Lung (tissue), 13 donors: ENCODE measurements around the gene ZBTB45. TPM values are rescaled to one million over a fixed set of nuclear protein-coding genes. Genes with fewer than 3 reads are reported as not detected.

ENCODE experiments used
- ATAC-seq: fragments of 200-7000 bp; cut with Tn5 transposase; one replicate; pipeline ENCODE4 v1.9.1; 2020; ENCODE audit warnings: moderate number of reproducible peaks; ENCODE audit not compliant: insufficient read depth, low FRiP score
- DNase-seq, 3 donors: peaks; one replicate each; pipeline ENCODE4 v3.0.0-alpha.2; 2013 to 2017
- H3K27ac ChIP-seq, 2 donors: one replicate each; pipeline ENCODE4 v1.5.1; 2013; ENCODE audit warnings: mild to moderate bottlenecking in 2 of 2, moderate library complexity in 2 of 2, control low read depth in 1 of 2, inconsistent platforms in 1 of 2, low read depth in 1 of 2, low read length in 1 of 2
- H3K27me3 ChIP-seq, 3 donors: one replicate each; pipeline ENCODE4 v1.5.1; 2013; ENCODE audit warnings: low read length in 2 of 3; ENCODE audit not compliant: control insufficient read depth in 3 of 3, insufficient read depth in 3 of 3
- H3K36me3 ChIP-seq, 4 donors: one replicate each; pipeline ENCODE4 v1.5.1; 2013; ENCODE audit warnings: low read length in 4 of 4, mild to moderate bottlenecking in 1 of 4, moderate library complexity in 1 of 4; ENCODE audit not compliant: control insufficient read depth in 4 of 4, insufficient read depth in 4 of 4
- H3K4me1 ChIP-seq, 5 donors: one replicate each; pipeline ENCODE4 v1.5.1; 2013; ENCODE audit warnings: low read length in 5 of 5, mild to moderate bottlenecking in 2 of 5, moderate library complexity in 1 of 5; ENCODE audit not compliant: control insufficient read depth in 5 of 5, insufficient read depth in 5 of 5
- H3K4me3 ChIP-seq: one replicate; pipeline ENCODE4 v1.5.1; 2013; ENCODE audit warnings: mild to moderate bottlenecking, control low read depth, moderate library complexity
- H3K9ac ChIP-seq, 2 donors: one replicate each; pipeline ENCODE4 v1.5.1; 2013; ENCODE audit warnings: low read length in 2 of 2, control low read depth in 1 of 2; ENCODE audit not compliant: insufficient read depth in 1 of 2
- H3K9me3 ChIP-seq, 4 donors: one replicate each; pipeline ENCODE4 v1.5.1; 2013; ENCODE audit warnings: low read length in 3 of 4, mild to moderate bottlenecking in 1 of 4, moderate library complexity in 1 of 4; ENCODE audit not compliant: control insufficient read depth in 4 of 4, insufficient read depth in 3 of 4
- CTCF ChIP-seq: IDR thresholded peaks from 2 replicates; pipeline ENCODE4 v1.5.1; 2012; ENCODE audit warnings: mild to moderate bottlenecking; ENCODE audit errors: control extremely low read depth, extremely low read depth
- WGBS, 2 donors: extraction: QIAGEN DNeasy Blood & Tissue Kit; methylation state at CpG; one replicate each; pipeline ENCODE4 v1.1.7; 2013; 5-methylcytosine and 5-hydroxymethylcytosine counted together
- polyA plus RNA-seq, 2 donors: library from polyadenylated mRNA; stranded (reverse); fragments of 200-250 nt; gene quantifications; one replicate each; pipeline ENCODE4 v1.2.1, GENCODE V29; 2013
- small RNA-seq: library from RNA; depleted of rRNA; stranded (forward); fragments of <200 nt; gene quantifications from one replicate; pipeline ENCODE3, GENCODE V24; 2014; ENCODE audit warnings: low replicate concordance
- total RNA-seq, 2 donors: library from RNA; depleted of rRNA in 1 of 2; stranded (reverse); fragments of >200 nt in 1 of 2; gene quantifications; one replicate each; pipeline ENCODE4 v1.2.1, GENCODE V29; 2014 to 2021
- donor health status: control.
- donor health status: control.
- donor health status: Bipolar disorder and iron deficiency.
- donor health status: healthy.
- donor health status: DM: yes; HTN: yes; CAD: no.

ZBTB45 gene
- total and polyA plus RNA-seq, 4 donors = 6.0 to 20.2 (median 8.6) TPM

GRCh38 chr19:58466760-58467589 lies 52.6 kb downstream of the ZBTB45 start, which contains the start of gene ZNF324:
Gene ZNF324 (plus strand): TSS chr19:58467080. CDS start chr19:58469186, 2,106 bp downstream.
- peak; percentile 98 to 99 (median 98) for DNase-seq
- ATAC-seq = peak; percentile 97
- no peaks in the 10 kb centered on the region for H3K9me3 ChIP-seq
- peaks cover 0 to 23% (median 2%) of the 10 kb centered on the region in 4 donors for H3K36me3 ChIP-seq
- 0% methylated on average over 83 to 92 of the region's 92 CpGs for WGBS, 2 donors
- no peak for TF ChIP-seq CTCF
- H3K9ac ChIP-seq = peak within 1 kb of the TSS; percentile 37 to 47
- peak within 1 kb of the TSS; percentile 87 for H3K4me3 ChIP-seq
- peak within 1 kb of the TSS; percentile 68 to 84 for H3K27ac ChIP-seq
- H3K4me1 ChIP-seq = peaks cover 0 to 14% (median 5%) of the 10 kb centered on the region in 5 donors
- no peaks in the 10 kb centered on the region for H3K27me3 ChIP-seq

- 35 to 36% methylated on average over 20 of the region's 20 CpGs for WGBS, 2 donors
- no peak for ATAC-seq
- peak overlapping the region in 1 of 2 donors; percentile 1 for H3K27ac ChIP-seq
These were observed 53.4 kb downstream of the ZBTB45 start for GRCh38 chr19:58466089-58466759.

More at GRCh38 chr19:58466089-58466759, 53.4 kb downstream of the ZBTB45 start:
- DNase-seq = no peak
- Histone ChIP-seq H3K4me3 (peak overlapping the region; percentile 17), H3K27me3 (no peaks in the 10 kb centered on the region), H3K9ac (peak overlapping the region in 1 of 2 donors; percentile 47), H3K36me3 (peaks cover 0 to 17% (median 1%) of the 10 kb centered on the region in 4 donors), H3K4me1 (peaks cover 0 to 14% (median 5%) of the 10 kb centered on the region in 5 donors), H3K9me3 (no peaks in the 10 kb centered on the region)
- TF ChIP-seq CTCF = no peak

Small RNA genes lying within 50 kb of the gene (small RNA-seq; reads per million reads assigned to genes)
- gene MIR6807 (not detected), gene RN7SL525P (not detected), gene RN7SL693P (not detected), gene RNU6-1337P (not detected)

Other genes starting within 250 kb of the ZBTB45 start
- 1 to 10 TPM; 5.2 to 8.0 TPM for gene ZNF8, start 240.9 kb downstream of the ZBTB45 start, total RNA-seq
- 1 to 10 TPM; 1.2 to 1.8 TPM for gene ZNF8, start 240.9 kb downstream of the ZBTB45 start, polyA plus RNA-seq
- gene ERVK3-1, start 214.4 kb downstream of the ZBTB45 start, total RNA-seq = 10 to 100 TPM; 31.8 to 58.8 TPM
- gene ERVK3-1, start 214.4 kb downstream of the ZBTB45 start, polyA plus RNA-seq = 10 to 100 TPM; 38.0 to 38.1 TPM
- 1 to 10 TPM; 3.7 TPM for gene ZSCAN22, start 192.8 kb downstream of the ZBTB45 start, total RNA-seq
- 1 to 10 TPM in 1 of 2 donors, under 1 TPM in 1; 0.93 to 1.1 TPM for gene ZSCAN22, start 192.8 kb downstream of the ZBTB45 start, polyA plus RNA-seq
- 10 to 100 TPM in 1 of 2 donors, 1 to 10 TPM in 1; 1.2 to 16.4 TPM for gene A1BG, start 166.3 kb downstream of the ZBTB45 start, total RNA-seq
- 10 to 100 TPM; 20.9 to 53.4 TPM for gene A1BG, start 166.3 kb downstream of the ZBTB45 start, polyA plus RNA-seq
- 1 to 10 TPM; 3.5 to 3.8 TPM for gene ZNF497, start 157.1 kb downstream of the ZBTB45 start, total RNA-seq
- gene ZNF497, start 157.1 kb downstream of the ZBTB45 start, polyA plus RNA-seq = 1 to 10 TPM in 1 of 2 donors, under 1 TPM in 1; 0.97 to 1.3 TPM
- gene ZNF837, start 138.8 kb downstream of the ZBTB45 start, total RNA-seq = 1 to 10 TPM; 2.5 to 3.2 TPM
- 1 to 10 TPM; 1.7 to 2.9 TPM for gene ZNF837, start 138.8 kb downstream of the ZBTB45 start, polyA plus RNA-seq
- gene RPS5, start 132.5 kb downstream of the ZBTB45 start, total RNA-seq = 1,000 to 10,000 TPM in 1 of 2 donors, 100 to 1,000 TPM in 1; 927 to 1,036 TPM
- gene RPS5, start 132.5 kb downstream of the ZBTB45 start, polyA plus RNA-seq = 1,000 to 10,000 TPM; 1,145 to 1,802 TPM
- gene RNF225, start 124.2 kb downstream of the ZBTB45 start, total RNA-seq = 1 to 10 TPM in 1 of 2 donors, under 1 TPM in 1; 0.26 to 1.5 TPM
- gene RNF225, start 124.2 kb downstream of the ZBTB45 start, polyA plus RNA-seq = under 1 TPM in 1 of 2 donors, not detected in 1; 0.14 TPM
- gene ZNF584, start 111.2 kb downstream of the ZBTB45 start, total RNA-seq = 10 to 100 TPM; 14.4 to 16.9 TPM
- 10 to 100 TPM in 1 of 2 donors, 1 to 10 TPM in 1; 6.0 to 13.1 TPM for gene ZNF584, start 111.2 kb downstream of the ZBTB45 start, polyA plus RNA-seq
- gene ZNF132, start 79.7 kb downstream of the ZBTB45 start, total RNA-seq = 1 to 10 TPM; 4.4 to 7.4 TPM
- 1 to 10 TPM; 1.0 to 1.4 TPM for gene ZNF132, start 79.7 kb downstream of the ZBTB45 start, polyA plus RNA-seq
- gene ZNF324B, start 68.2 kb downstream of the ZBTB45 start, total RNA-seq = 1 to 10 TPM; 8.2 to 9.3 TPM
- 1 to 10 TPM; 2.8 to 3.9 TPM for gene ZNF324B, start 68.2 kb downstream of the ZBTB45 start, polyA plus RNA-seq
- 10 to 100 TPM; 12.4 to 13.9 TPM for gene ZNF324, start 52.7 kb downstream of the ZBTB45 start, total RNA-seq
- gene ZNF324, start 52.7 kb downstream of the ZBTB45 start, polyA plus RNA-seq = 1 to 10 TPM; 4.6 to 5.3 TPM
- gene ZNF446, start 43.5 kb downstream of the ZBTB45 start, total RNA-seq = 10 to 100 TPM; 12.5 to 12.9 TPM
- 1 to 10 TPM; 8.3 to 9.5 TPM for gene ZNF446, start 43.5 kb downstream of the ZBTB45 start, polyA plus RNA-seq
- gene SLC27A5, start 7.8 kb downstream of the ZBTB45 start, total RNA-seq = 10 to 100 TPM in 1 of 2 donors, 1 to 10 TPM in 1; 7.9 to 11.3 TPM
- 10 to 100 TPM; 14.6 to 19.0 TPM for gene SLC27A5, start 7.8 kb downstream of the ZBTB45 start, polyA plus RNA-seq
- 100 to 1,000 TPM; 171 to 250 TPM for gene TRIM28, start 24.3 kb upstream of the ZBTB45 start, total RNA-seq
- 100 to 1,000 TPM; 175 to 188 TPM for gene TRIM28, start 24.3 kb upstream of the ZBTB45 start, polyA plus RNA-seq
- gene CHMP2A, start 35.3 kb upstream of the ZBTB45 start, total RNA-seq = 100 to 1,000 TPM in 1 of 2 donors, 10 to 100 TPM in 1; 87.7 to 156 TPM
- gene CHMP2A, start 35.3 kb upstream of the ZBTB45 start, polyA plus RNA-seq = 100 to 1,000 TPM; 227 to 309 TPM
- 10 to 100 TPM; 25.9 to 55.6 TPM for gene UBE2M, start 38.8 kb upstream of the ZBTB45 start, total RNA-seq
- gene UBE2M, start 38.8 kb upstream of the ZBTB45 start, polyA plus RNA-seq = 10 to 100 TPM; 55.7 to 60.7 TPM
- 10 to 100 TPM; 28.4 to 37.5 TPM for gene MZF1, start 53.5 kb upstream of the ZBTB45 start, total RNA-seq
- 10 to 100 TPM; 19.2 to 31.7 TPM for gene MZF1, start 53.5 kb upstream of the ZBTB45 start, polyA plus RNA-seq